HG03196 (cell line): ENCODE results near the gene BCL11B.

ENCODE experiments used
- ATAC-seq: cut with Tn5 transposase; IDR thresholded peaks from one replicate; pipeline ENCODE4 v1.9.1; 2021; ENCODE audit not compliant: unreplicated experiment

The BCL11B gene

DNA sequence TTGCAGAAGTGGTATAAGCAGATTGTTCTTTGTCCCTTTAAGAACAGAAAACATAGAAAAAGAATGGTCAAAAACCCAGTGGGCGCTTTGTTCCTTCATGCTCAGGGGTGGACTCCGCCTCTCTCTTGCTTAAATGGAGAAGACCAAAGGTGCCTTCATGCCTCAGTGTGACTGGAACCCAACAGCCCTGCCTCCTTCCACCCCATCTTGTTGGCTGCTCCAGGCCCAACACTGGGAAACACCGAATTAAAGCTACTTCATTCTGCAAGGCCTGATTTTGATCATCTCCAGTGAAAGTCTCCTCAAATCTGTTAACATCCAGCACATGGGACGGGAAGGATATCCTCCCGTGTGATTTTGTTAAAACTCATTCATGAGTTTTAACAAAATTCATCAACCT lies 103.7 kb downstream of the BCL11B start:
- ATAC-seq: no peak

DNA sequence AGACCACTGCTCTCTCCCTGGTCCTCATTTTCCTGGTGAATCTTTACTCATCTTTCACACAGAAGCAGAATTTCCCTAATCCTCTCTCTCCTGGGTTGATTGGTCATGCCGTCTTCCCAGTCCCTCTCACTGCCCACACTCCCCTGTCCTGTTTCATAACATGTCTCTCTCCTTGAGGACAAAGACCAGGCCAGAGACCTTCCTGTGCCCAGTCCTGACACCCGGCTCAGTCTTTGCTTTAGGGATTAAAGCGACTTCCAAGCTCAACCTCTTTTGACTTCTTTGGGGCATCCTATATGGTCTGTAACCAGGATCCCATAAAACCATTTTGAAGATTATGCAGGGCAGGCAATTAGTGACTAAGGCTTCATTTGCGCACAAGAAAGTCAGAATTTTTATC lies 105.5 kb downstream of the BCL11B start:
- ATAC-seq: no peak

GRCh38 chr14:99164712-99165111 lies 107.3 kb downstream of the BCL11B start:
- no peak for ATAC-seq

GRCh38 chr14:99163446-99163845 lies 108.6 kb downstream of the BCL11B start:
- ATAC-seq: no peak

GRCh38 chr14:99159341-99160340 lies 112.4 kb downstream of the BCL11B start:
- ATAC-seq: no peak

GRCh38 chr14:99158646-99159165 lies 113.3 kb downstream of the BCL11B start:
- no peak for ATAC-seq

- ATAC-seq: no peak
Observed at GRCh38 chr14:99158150-99158549, 113.8 kb downstream of the BCL11B start.

DNA sequence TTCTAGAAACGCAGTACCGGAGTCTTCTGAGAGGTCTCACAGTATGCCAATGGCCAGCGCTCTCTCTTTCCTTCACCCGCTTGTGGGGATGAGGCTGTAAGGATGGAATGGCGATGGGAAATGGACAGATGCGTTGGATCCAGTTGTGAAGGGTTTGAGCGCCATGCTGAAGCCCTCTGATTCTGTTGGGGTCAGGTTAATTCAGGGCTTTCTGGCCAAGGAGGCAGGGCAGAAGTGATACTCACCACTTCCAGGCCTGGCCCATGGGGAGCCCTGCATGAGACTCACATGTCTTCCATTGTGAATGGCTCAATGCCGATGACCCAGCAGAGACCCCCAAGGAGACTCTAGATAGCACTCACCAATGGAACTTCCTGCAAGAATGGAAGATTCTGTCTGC lies 114.3 kb downstream of the BCL11B start:
- no peak for ATAC-seq

DNA sequence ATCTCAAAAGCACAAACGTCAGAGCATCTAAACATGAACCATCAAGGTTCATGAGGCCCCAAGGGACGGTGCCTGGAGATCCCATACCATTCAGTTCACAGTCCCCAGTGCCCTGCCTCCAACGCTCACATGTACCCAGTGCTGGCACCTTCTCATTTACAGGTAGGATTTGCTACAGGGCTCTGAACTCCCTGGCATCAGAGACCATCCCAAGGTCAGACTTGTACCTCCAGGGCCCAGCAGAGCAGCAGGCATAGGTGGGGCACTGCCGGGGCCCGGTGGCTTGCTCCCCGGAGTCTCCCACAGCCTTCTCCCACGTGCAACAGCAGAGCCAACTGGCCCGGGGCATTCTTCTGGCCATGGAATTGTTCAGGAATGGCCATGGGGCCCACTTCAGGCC lies 114.8 kb downstream of the BCL11B start:
- ATAC-seq: no peak

DNA sequence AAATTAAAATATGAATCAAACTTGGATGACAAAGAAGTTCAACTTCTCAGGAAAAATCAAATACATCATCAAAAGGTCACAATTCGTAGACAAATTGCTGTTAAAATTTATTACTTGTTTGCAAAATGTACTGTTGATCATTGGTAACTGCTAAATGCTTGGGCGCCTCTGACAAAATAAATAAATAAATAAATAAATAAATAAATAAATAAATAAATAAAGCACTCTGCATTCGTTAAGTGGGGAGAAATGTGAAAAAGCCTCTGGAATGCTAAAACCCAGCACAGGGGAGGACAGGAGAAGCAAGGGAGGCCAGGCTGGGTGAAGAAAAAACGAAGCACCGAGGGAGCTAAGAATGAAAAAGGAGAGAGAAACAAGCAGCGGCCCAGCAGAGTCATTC lies 115.2 kb downstream of the BCL11B start:
- ATAC-seq: no peak

- no peak for ATAC-seq
Observed at GRCh38 chr14:99156090-99156425, 115.9 kb downstream of the BCL11B start.

DNA sequence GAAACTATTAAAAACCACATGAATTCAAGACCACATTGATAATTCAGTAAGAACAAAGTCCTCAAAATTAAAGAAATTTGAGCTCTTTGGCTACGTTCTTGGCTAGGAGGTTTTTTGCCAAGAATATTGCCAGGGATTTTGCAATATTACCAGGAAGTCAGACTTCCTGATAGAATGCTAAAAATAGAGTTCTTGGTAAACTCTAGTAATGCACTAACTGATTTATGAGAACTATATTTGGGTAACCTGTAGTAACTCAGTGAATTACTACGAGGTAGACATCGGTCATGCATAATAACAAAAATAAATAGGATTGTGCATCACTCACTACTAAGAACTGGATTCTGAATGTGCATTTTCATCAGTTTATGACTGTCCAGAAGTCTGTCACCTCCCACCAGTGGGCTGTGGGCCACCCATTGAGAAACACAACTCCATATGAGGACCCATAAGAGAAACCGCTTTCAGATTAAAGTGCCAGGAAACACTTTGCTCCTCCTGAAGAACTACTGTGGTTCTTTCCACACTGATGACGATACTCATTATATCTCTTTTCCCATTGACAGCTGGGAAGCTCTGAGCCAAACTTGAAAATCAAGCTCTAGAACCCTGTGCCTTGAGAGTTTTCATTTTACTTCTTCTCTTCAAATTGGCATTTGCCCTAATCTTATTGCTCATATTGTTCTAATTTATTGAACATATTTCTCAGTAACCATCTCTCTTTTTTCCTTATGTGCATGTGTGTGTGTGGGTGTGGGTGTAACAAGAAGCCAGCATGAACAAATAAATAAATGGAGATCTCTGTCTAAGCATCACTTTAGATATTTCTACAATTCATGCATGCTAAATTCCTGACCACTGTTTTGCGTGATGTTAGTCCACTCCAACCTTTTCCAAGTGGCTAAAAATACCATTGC lies 116.6 kb downstream of the BCL11B start:
- no peak for ATAC-seq

DNA sequence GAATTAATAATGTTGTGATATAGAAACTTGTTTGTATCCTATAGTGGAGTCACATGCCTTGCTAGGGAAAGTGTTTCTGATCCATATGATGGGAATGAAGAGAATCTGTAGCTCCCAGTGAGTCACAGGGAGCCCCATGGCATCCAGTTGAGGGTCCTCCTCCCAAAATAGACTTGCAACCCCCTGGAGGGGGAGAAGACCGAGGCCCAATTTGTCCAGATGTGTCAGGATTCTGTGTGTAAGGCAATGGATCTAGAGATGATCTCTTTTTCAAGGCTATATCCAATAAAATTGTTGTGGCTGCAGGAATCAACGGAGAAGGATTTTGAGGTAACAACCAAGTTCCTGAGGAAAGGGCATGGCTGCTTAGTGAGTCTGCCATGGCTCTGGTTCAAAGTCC lies 121.8 kb downstream of the BCL11B start:
- no peak for ATAC-seq

GRCh38 chr14:99148861-99149610 lies 123.0 kb downstream of the BCL11B start:
- ATAC-seq: no peak

DNA sequence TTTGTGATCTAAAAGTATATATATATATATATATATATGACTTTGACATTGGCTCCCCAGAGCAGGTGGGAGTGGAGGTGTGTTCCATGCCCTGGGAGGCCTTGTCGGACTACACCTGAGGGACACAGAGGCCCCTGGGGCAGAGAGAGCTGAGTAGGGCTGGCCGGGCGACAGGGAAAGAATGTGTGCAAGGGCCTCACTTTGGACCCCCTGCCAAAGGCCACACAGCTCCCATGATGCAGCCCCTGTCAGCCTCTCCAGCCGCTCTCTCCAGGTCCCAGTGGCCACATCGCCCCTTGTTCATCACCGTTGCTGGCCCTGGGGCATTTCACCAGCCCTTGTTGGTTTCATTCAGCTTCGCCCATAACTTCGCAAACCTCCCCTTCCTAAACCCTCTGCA lies 123.9 kb downstream of the BCL11B start:
- ATAC-seq: no peak

GRCh38 chr14:99147366-99147740 lies 124.6 kb downstream of the BCL11B start:
- no peak for ATAC-seq

DNA sequence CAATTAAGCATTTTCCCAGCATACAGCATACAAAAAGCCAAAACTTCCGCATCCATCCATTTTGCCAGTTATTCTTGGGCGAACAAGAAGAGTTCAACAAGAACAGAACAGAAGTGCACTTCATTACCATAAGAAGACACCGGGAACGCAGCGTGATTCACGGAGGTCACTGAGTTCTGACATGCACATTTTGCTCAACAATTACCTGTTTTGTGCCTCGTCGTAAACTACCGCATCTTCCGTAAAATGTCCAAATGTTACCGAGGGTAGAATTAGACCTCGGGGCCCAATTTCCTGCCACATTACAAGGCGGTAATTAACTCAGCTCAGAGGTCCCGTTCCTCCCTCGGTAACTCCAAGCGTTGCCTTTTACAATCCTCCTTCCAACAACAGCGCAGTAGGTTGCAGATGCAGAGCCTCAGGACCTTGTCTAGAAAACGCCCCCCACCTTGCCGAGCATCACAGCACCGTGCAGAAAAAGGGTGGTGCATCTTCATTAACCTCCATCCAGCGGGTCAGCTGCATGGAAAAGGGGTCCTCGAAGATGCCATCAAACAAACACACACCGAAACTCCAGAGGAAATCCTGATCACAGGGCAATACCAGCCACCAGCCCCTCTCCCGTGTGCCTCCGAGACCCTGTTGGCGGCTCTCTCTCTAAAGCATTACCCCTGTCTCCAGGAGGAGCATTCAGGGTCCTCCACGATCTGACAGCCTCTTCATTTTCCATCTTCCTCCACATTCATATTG lies 125.2 kb downstream of the BCL11B start:
- ATAC-seq: no peak

DNA sequence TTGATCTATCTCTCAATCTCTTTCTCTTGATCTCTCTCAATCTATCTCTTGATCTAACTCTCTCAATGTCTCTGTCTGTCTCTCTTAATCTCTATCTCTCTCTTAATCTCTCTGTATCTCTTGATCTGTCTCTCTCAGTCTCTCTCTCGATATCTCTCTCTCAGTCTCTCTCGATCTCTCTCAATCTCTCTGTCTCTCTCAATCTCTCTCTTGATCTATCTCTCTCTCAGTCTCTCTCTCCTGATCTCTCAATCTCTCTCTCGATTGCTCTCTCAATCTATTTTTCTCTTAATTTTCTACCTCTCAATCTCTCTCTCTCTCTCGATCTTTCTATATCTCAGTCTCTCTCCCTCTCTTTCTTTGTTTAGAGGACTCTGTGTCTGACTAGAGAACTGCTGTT lies 126.7 kb downstream of the BCL11B start:
- no peak for ATAC-seq

DNA sequence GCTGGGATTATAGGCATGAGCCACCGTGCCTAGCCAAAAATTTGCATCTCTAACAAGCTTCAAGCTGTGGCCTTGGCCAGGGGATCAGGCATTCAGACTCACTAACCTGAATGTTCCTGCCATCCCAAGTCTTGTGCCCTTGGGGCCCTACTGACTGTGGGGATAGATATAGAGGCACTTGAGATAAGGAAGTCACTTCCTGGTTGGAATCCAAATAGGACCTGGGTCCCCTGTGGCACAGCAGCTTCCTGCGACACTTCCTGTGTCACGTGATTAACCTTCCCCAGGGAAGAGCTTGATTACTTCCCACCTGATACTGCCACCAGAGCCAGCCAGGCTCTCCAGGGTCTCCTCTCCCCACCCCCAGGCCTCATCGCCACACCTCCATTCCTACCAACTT lies 128.2 kb downstream of the BCL11B start:
- ATAC-seq: no peak

DNA sequence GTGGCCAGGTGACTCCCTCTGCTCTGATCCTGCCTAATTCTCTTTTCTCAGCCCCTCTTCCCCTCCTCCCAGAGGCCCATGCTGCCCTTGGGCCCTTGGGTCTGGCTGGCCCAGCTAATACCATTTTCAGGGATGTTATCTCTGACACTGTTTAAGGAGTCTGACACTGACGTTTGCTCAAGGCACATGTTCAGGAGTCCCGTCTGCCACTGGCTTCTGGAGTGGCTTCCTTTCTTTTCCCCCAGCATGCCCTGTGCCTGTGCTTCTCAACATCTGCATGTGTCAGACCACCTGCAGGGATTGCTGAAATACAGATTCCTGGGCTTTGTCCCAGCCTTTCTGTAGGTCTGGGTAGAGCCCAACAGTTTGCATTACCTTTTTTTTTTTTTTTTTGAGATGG lies 128.9 kb downstream of the BCL11B start:
- no peak for ATAC-seq
